OCI-LY7 (cell line): ENCODE data around the gene CCDC179.

ENCODE experiments used
- CTCF ChIP-seq: fragments of 200-600 bp; sonication (generic); conservative IDR thresholded peaks from 2 replicates; pipeline ENCODE4 v1.5.1; 2014; ENCODE audit warnings: mild to moderate bottlenecking, antibody characterized with exemption, low read length, moderate library complexity, mixed read lengths
- EZH2phosphoT487 ChIP-seq: fragments of 200-600 bp; sonication (generic); IDR thresholded peaks from 2 replicates; pipeline ENCODE4 v1.6.1; 2018; ENCODE audit warnings: low read depth, borderline replicate concordance, mild to moderate bottlenecking, mixed run types, antibody characterized with exemption, low read length, moderate library complexity, mixed read lengths

GRCh38 chr11:22878039-22878438, 17.8 kb upstream of the CCDC179 start:
- no peak for TF ChIP-seq CTCF
- no peak for TF ChIP-seq EZH2phosphoT487
